K562 (cell line): ENCODE data around the gene HMX1. TPM values are rescaled to one million over a fixed set of nuclear protein-coding genes. Genes with fewer than 3 reads are reported as not detected.
A peak's percentile ranks its signal among the peaks of the same experiment; 100 is the strongest.

Experiments
- ATAC-seq: fragments of 200-7000 bp; cut with Tn5 transposase; 3 replicates; pipeline ENCODE4 v1.9.1; 2020; ENCODE audit warnings: moderate library complexity
- BruUV-seq: library from RNA; stranded (reverse); fragments of 400-500 nt; replicated peaks from 2 replicates; lab custom pipeline; 2021; lab: Mats Ljungman, UMichigan
- CTCF ChIA-PET: fragments of 300-600 bp; formaldehyde crosslinking; extraction: SDS; loops from one replicate; lab custom pipeline; 2021; ENCODE audit warnings: low intra/inter-chr PET ratio; lab: Yijun Ruan, JAX
- POLR2A ChIA-PET: fragments of 300-600, 350-650 bp; sonication (Branson Sonifier 250); formaldehyde crosslinking; extraction: SDS; loops from one replicate; lab custom pipeline; 2021; ENCODE audit warnings: antibody characterized with exemption, inconsistent platforms; lab: Yijun Ruan, JAX
- DNase-seq, 4 experiments: peaks; one replicate each; pipeline versions ENCODE4 v3.0.0 to v3.0.0-alpha.2; 2011 to 2018; ENCODE audit warnings: low spot score in 3 of 4, mixed read lengths in 3 of 4; ENCODE audit errors: extremely low read depth in 1 of 4
- FAIRE-seq: peaks from 2 replicates; lab custom pipeline; 2011; peaks lifted over from hg19 to GRCh38; lab: Jason Lieb, UNC
- H2AFZ ChIP-seq: 2 replicates; pipeline ENCODE4 v1.6.0; 2011; ENCODE audit warnings: low read depth, low read length, control low read depth, inconsistent platforms
- H3K27ac ChIP-seq: fragments of 200-600 bp; 3 replicates; pipeline ENCODE4 v1.8.0; 2011; ENCODE audit warnings: low read depth, mild to moderate bottlenecking, control low read depth, inconsistent platforms, low read length, moderate library complexity, mixed read lengths; ENCODE audit errors: extremely low read depth
- H3K27me3 ChIP-seq, 2 experiments: fragments of 300-600 bp in 1 of 2; 2 replicates in 1 of 2; 3 replicates in 1 of 2; pipeline versions ENCODE4 v1.6.0 to v1.8.0; 2011; ENCODE audit warnings: inconsistent platforms in 2 of 2, low read length in 2 of 2, mild to moderate bottlenecking in 1 of 2, mixed read lengths in 1 of 2, moderate library complexity in 1 of 2; ENCODE audit not compliant: control insufficient read depth in 2 of 2, insufficient read depth in 2 of 2
- H3K36me3 ChIP-seq: fragments of 300-600 bp; 3 replicates; pipeline ENCODE4 v1.8.0; 2011; ENCODE audit warnings: mild to moderate bottlenecking, low read length, inconsistent platforms; ENCODE audit not compliant: control insufficient read depth, insufficient read depth
- H3K4me1 ChIP-seq, 2 experiments: fragments of 200-600 bp in 1 of 2; replicated peaks in 1 of 2; 2 replicates in 1 of 2; 3 replicates in 1 of 2; pipeline versions ENCODE4 v1.5.1 to v1.8.0; 2011; ENCODE audit warnings: inconsistent platforms in 2 of 2, low read length in 2 of 2, mild to moderate bottlenecking in 1 of 2, mixed read lengths in 1 of 2, moderate library complexity in 1 of 2; ENCODE audit not compliant: control insufficient read depth in 2 of 2, insufficient read depth in 2 of 2
- H3K4me2 ChIP-seq: 2 replicates; pipeline ENCODE4 v1.6.1; 2011; ENCODE audit warnings: low read length, control low read depth, inconsistent platforms, mixed read lengths; ENCODE audit not compliant: insufficient read depth
- H3K4me3 ChIP-seq: fragments of 200-600 bp; sonication (generic), shearing (Covaris generic); 2 replicates; pipeline ENCODE4 v1.5.1; 2016; ENCODE audit warnings: control low read depth, inconsistent platforms
- H3K79me2 ChIP-seq: fragments of 200-600 bp; 3 replicates; pipeline ENCODE4 v1.8.0; 2011; ENCODE audit warnings: low read length, inconsistent platforms; ENCODE audit not compliant: control insufficient read depth, insufficient read depth
- H3K9ac ChIP-seq, 2 experiments: 2 replicates each; pipeline versions ENCODE4 v1.6.0 to v1.6.1; 2011; ENCODE audit warnings: low read depth in 2 of 2, low read length in 2 of 2, control low read depth in 1 of 2, inconsistent platforms in 1 of 2, mild to moderate bottlenecking in 1 of 2, mixed read lengths in 1 of 2; ENCODE audit not compliant: insufficient read depth in 1 of 2
- H3K9me1 ChIP-seq: one replicate; pipeline ENCODE4 v1.6.0; 2011; ENCODE audit warnings: inconsistent platforms, mild to moderate bottlenecking, low read length, moderate library complexity; ENCODE audit not compliant: control insufficient read depth, insufficient read depth
- H3K9me3 ChIP-seq: replicated peaks from 2 replicates; pipeline ENCODE4 v1.5.1; 2011; ENCODE audit warnings: low read depth, low read length, inconsistent platforms; ENCODE audit not compliant: control insufficient read depth, insufficient read depth
- H4K20me1 ChIP-seq: replicated peaks from 2 replicates; pipeline ENCODE4 v1.6.1; 2011; ENCODE audit warnings: low read length, inconsistent platforms, mixed read lengths; ENCODE audit not compliant: control insufficient read depth, insufficient read depth
- HOXB6 ChIP-seq: fragments of 250-450 bp; sonication (Bioruptor Pico); IDR thresholded peaks from 2 replicates; pipeline ENCODE4 v1.5.1; 2022; ENCODE audit warnings: mild to moderate bottlenecking, borderline replicate concordance
- MED1 ChIP-seq: sonication (generic); formaldehyde crosslinking; IDR thresholded peaks from 2 replicates; pipeline ENCODE4 v1.8.1; 2023; ENCODE audit warnings: missing genetic modification reagents, borderline replicate concordance
- YY1 ChIP-seq, 3 experiments: IDR thresholded peaks; 2 replicates each; pipeline ENCODE4 v1.6.1; 2011; ENCODE audit warnings: low read length in 2 of 3, mild to moderate bottlenecking in 2 of 3, moderate library complexity in 2 of 3, borderline replicate concordance in 1 of 3, control low read depth in 1 of 3, low read depth in 1 of 3; ENCODE audit not compliant: insufficient read depth in 3 of 3, insufficient replicate concordance in 2 of 3, control insufficient read depth in 1 of 3, insufficient read length in 1 of 3; ENCODE audit errors: extremely low read depth in 1 of 3
- ZFP36 ChIP-seq: fragments of 150-350 bp; IDR thresholded peaks from 2 replicates; pipeline ENCODE4 v1.6.1; 2018; ENCODE audit warnings: low read length, low read depth; ENCODE audit not compliant: partially characterized antibody
- ZNF436 ChIP-seq: fragments of 250-450, 450-650 bp; sonication (Bioruptor Pico); formaldehyde crosslinking; IDR thresholded peaks from 2 replicates; pipeline ENCODE4 v1.7.0; 2020; ENCODE audit warnings: mild to moderate bottlenecking
- ZNF695 ChIP-seq: fragments of 450-650 bp; formaldehyde crosslinking; IDR thresholded peaks from 2 replicates; pipeline ENCODE4 v1.4.0; 2020; ENCODE audit warnings: mild to moderate bottlenecking, moderate library complexity
- WGBS: fragments of 100-300 bp; shearing (Covaris generic); methylation state at CpG from one replicate; pipeline ENCODE4 v1.1.6; 2016; ENCODE audit warnings: low coverage, mixed read lengths; ENCODE audit not compliant: insufficient coverage; ENCODE audit errors: missing lambda C conversion rate; 5-methylcytosine and 5-hydroxymethylcytosine counted together
- in situ Hi-C: fragments of 300-500 bp; cut with MboI; formaldehyde crosslinking; loops from 4 replicates; pipeline ENCODE4 v1.15.0; 2018; ENCODE audit warnings: inconsistent platforms, mixed read lengths
- intact Hi-C: fragments of 100-400 bp; cut with micrococcal nuclease; formaldehyde crosslinking; loops from 2 replicates; pipeline ENCODE4 v1.14.2; 2022
- polyA plus RNA-seq, 8 experiments: library from polyadenylated mRNA; depleted of rRNA in 4 of 8; stranded (reverse) in 5 of 8; unstranded in 3 of 8; fragments of >200 nt; fragmentation: Nextera tagmentation in 2 of 8; fragmentation: Illumina TruSeq in 1 of 8; extraction: Ambion mirVana in 2 of 8; extraction: Trizol in 1 of 8; gene quantifications; 2 replicates each; pipeline versions ENCODE4 v1.2.1 to v1.2.3, GENCODE V29; 2011 to 2014; ENCODE audit warnings: inconsistent platforms in 1 of 8, missing spikeins in 1 of 8
- total RNA-seq, 7 experiments: library from RNA; depleted of rRNA in 6 of 7; stranded (reverse); fragments of >200 nt in 6 of 7; fragmentation: Illumina TruSeq in 2 of 7; extraction: Trizol in 2 of 7; gene quantifications; 2 replicates each; pipeline versions ENCODE4 v1.2.1 to v1.2.3, GENCODE V29; 2011 to 2021; ENCODE audit warnings: low replicate concordance in 1 of 7

Gene HMX1
- total and polyA plus RNA-seq, 9 of the 15 experiments (the other 6 are each of a cell fraction or from before 2014, with no cell fraction given) = not detected

- DNase-seq = no peak
- in situ Hi-C loops = no loop called here
- Histone ChIP-seq H3K4me3 (no peak overlapping the region), H4K20me1 (peaks cover 4% of the 10 kb centered on the region; the same call in 1 of the 2 replicates), H2AFZ (no peak overlapping the region), H3K27ac (no peak overlapping the region), H3K9me1 (no peaks in the 10 kb centered on the region), H3K4me2 (no peak overlapping the region), H3K9ac (0 out of 4 replicates have a peak overlapping the region, but pooled peaks of 1 of the 2 experiments have one; percentile 17), H3K36me3 (no peaks in the 10 kb centered on the region), H3K9me3 (no peaks in the 10 kb centered on the region), H3K27me3 (peaks cover 0 to 43% of the 10 kb centered on the region in 2 experiments; a peak in 3 of 5 replicates), H3K4me1 (no peaks in the 10 kb centered on the region; a peak in 1 of 5 replicates), H3K79me2 (no peaks in the 10 kb centered on the region)
- WGBS = 1% methylated on average over 12 of the region's 12 CpGs
- no peak for ATAC-seq
- POLR2A ChIA-PET = interaction anchor here (1.0 kb wide), 1 partner anchor 146 kb away, joined by 5 read pairs; no protein-coding TSS in a partner anchor
- intact Hi-C loops = no loop called here
- TF ChIP-seq ZNF695 (CRISPR knock-in tag) (no peak), HOXB6 (no peak), MED1 (CRISPR knock-in tag) (no peak), ZNF436 (CRISPR knock-in tag) (no peak)
- BruUV-seq = no TSS peak
- CTCF ChIA-PET = no interaction called here
- no peak for FAIRE-seq
These were observed 24.3 kb downstream of the HMX1 start for GRCh38 chr4:8847331-8847730.

- no peak for ATAC-seq
- WGBS = 0% methylated on average over 3 of the region's 3 CpGs
- TF ChIP-seq ZFP36 = peak; percentile 28
- no peak for TF ChIP-seq YY1 (IDR thresholded peaks at IDR 0.05; ENCODE audit: borderline replicate concordance in 1 of 3, control insufficient read depth in 1 of 3, extremely low read depth in 1 of 3, insufficient read depth in 3 of 3, insufficient read length in 1 of 3, insufficient replicate concordance in 2 of 3, low read depth in 1 of 3, low read length in 2 of 3)
- TF ChIP-seq, all 486 proteins: peak for 1
- POLR2A ChIA-PET = no interaction called here
- Histone ChIP-seq H3K9me1 (no peaks in the 10 kb centered on the region), H2AFZ (no peak overlapping the region), H3K4me3 (no peak overlapping the region), H3K4me2 (no peak overlapping the region), H3K36me3 (no peaks in the 10 kb centered on the region), H4K20me1 (peaks cover 4% of the 10 kb centered on the region; the same call in 1 of the 2 replicates), H3K27ac (no peak overlapping the region), H3K4me1 (no peaks in the 10 kb centered on the region; a peak in 1 of 5 replicates), H3K9me3 (no peaks in the 10 kb centered on the region; the same call in 1 of the 2 replicates), H3K27me3 (peaks cover 0 to 38% of the 10 kb centered on the region in 2 experiments; a peak in 3 of 5 replicates), H3K9ac (no peak overlapping the region), H3K79me2 (no peaks in the 10 kb centered on the region)
- DNase-seq (no peak), FAIRE-seq (no peak)
- no TSS peak for BruUV-seq
- intact Hi-C loops (no loop called here), in situ Hi-C loops (no loop called here)
- CTCF ChIA-PET = no interaction called here
These were observed 24.8 kb downstream of the HMX1 start for GRCh38 chr4:8846826-8847225.
